Measurements from ENCODE around the gene ABR.

DNA sequence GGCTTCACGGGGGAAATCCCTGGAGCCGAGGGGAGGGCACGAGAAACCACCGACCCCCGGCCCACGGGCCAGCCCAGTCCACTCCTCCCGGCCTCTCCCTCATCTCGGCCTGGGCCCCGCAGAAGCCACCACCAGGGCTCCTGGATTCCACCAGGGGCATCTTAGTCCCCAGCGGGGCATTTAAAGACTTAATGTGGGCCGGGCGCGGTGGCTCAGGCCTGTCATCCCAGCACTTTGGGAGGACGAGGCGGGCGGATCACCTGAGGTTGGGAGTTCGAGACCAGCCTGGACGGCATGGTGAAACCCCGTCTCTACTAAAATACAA is 24.1 kb upstream of the ABR start:
- TF ChIP-seq EZH2phosphoT487 (IDR thresholded peaks at IDR 0.05), result no peak
- TF ChIP-seq, protein P1, sequence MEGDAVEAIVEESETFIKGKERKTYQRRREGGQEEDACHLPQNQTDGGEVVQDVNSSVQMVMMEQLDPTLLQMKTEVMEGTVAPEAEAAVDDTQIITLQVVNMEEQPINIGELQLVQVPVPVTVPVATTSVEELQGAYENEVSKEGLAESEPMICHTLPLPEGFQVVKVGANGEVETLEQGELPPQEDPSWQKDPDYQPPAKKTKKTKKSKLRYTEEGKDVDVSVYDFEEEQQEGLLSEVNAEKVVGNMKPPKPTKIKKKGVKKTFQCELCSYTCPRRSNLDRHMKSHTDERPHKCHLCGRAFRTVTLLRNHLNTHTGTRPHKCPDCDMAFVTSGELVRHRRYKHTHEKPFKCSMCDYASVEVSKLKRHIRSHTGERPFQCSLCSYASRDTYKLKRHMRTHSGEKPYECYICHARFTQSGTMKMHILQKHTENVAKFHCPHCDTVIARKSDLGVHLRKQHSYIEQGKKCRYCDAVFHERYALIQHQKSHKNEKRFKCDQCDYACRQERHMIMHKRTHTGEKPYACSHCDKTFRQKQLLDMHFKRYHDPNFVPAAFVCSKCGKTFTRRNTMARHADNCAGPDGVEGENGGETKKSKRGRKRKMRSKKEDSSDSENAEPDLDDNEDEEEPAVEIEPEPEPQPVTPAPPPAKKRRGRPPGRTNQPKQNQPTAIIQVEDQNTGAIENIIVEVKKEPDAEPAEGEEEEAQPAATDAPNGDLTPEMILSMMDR (IDR thresholded peaks at IDR 0.05), result no peak
